NT2/D1 (cell line): ENCODE measurements around the gene THAP12.

Experiments
- SUZ12 ChIP-seq: IDR thresholded peaks from 2 replicates; pipeline ENCODE4 v1.6.1; 2011; ENCODE audit not compliant: insufficient read length, insufficient read depth; ENCODE audit errors: extremely low read depth
- YY1 ChIP-seq: IDR thresholded peaks from 2 replicates; pipeline ENCODE4 v1.6.1; 2011; ENCODE audit not compliant: insufficient read length, insufficient read depth
- ZNF274 ChIP-seq: IDR thresholded peaks from 2 replicates; pipeline ENCODE4 v1.6.1; 2011; ENCODE audit warnings: mild to moderate bottlenecking, low read depth, low read length

- no peak for TF ChIP-seq SUZ12
- no peak for TF ChIP-seq ZNF274
- TF ChIP-seq YY1: no peak
Measured at GRCh38 chr11:76313271-76313670, 67.7 kb downstream of the THAP12 start.
